ENCODE measurements around the gene PHACTR1.
A peak's percentile ranks its signal among the peaks of the same experiment; 100 is the strongest.

Gene PHACTR1

DNA sequence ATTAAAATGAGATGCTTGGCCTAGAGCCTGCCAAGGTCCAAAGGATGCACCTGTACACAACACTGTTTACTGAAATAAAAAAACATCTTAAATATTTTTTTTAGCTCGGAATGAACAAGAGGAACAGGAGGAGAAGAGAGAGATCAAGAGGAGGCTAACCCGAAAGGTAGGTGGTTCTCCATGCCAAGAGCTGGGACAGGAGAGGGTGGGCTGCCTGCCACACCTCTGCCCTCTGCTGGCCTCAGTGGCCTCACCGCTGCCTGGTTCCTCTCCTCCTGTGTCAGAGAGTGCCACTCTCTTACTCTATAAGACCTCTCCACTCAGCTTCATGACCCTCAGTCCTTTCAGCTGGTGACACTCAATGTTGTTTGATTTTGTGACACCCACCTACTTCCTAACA is 561.6 kb downstream of the PHACTR1 start:
- Histone ChIP-seq H3K9ac (ENCODE audit: low read length) (no peak overlapping the region), H3K27me3 (ENCODE audit: low read depth, low read length) (no peaks in the 10 kb centered on the region), H3K4me2 (ENCODE audit: low read length) (no peak overlapping the region)

DNA sequence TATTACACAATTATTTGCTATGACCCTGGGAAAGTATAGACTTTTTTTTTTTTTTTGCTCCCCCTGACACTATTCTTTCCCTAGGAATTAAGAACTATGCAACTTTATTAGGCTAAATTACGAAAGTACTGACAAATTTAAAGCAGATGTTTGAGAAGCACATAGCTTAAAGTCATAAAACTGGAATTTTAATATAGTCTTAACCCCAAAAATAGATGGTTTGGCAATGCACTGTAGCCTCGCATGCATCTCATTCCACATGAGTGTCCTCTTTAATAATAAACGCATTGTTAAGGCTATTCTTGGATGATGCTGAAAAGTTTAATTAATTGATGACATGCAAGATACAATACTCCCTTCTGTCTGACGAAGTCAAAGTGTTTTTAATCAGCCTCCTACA is 562.4 kb downstream of the PHACTR1 start:
- Histone ChIP-seq H3K9ac (ENCODE audit: low read length) (no peak overlapping the region), H3K4me2 (ENCODE audit: low read length) (no peak overlapping the region)
- TF ChIP-seq, protein P1, sequence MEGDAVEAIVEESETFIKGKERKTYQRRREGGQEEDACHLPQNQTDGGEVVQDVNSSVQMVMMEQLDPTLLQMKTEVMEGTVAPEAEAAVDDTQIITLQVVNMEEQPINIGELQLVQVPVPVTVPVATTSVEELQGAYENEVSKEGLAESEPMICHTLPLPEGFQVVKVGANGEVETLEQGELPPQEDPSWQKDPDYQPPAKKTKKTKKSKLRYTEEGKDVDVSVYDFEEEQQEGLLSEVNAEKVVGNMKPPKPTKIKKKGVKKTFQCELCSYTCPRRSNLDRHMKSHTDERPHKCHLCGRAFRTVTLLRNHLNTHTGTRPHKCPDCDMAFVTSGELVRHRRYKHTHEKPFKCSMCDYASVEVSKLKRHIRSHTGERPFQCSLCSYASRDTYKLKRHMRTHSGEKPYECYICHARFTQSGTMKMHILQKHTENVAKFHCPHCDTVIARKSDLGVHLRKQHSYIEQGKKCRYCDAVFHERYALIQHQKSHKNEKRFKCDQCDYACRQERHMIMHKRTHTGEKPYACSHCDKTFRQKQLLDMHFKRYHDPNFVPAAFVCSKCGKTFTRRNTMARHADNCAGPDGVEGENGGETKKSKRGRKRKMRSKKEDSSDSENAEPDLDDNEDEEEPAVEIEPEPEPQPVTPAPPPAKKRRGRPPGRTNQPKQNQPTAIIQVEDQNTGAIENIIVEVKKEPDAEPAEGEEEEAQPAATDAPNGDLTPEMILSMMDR (IDR thresholded peaks at IDR 0.05; ENCODE audit: low read depth, low read length): no peak
- TF ChIP-seq EZH2phosphoT487 (IDR thresholded peaks at IDR 0.05; ENCODE audit: low read depth): no peak

More for the DNA sequence above, 561.6 kb downstream of the PHACTR1 start:
- Histone ChIP-seq H3K27ac (ENCODE audit: low read length) (no peak overlapping the region), H3K79me2 (ENCODE audit: low read length) (peaks cover 38% of the 10 kb centered on the region), H4K20me1 (ENCODE audit: insufficient read depth, low read length) (peaks cover 47% of the 10 kb centered on the region), H3K36me3 (replicated peaks; ENCODE audit: low read depth, low read length) (peaks cover 66% of the 10 kb centered on the region), H3K9me3 (ENCODE audit: insufficient read depth, low read length) (no peaks in the 10 kb centered on the region), H2AFZ (ENCODE audit: low read depth, low read length) (no peak overlapping the region), H3K4me3 (ENCODE audit: low read length) (no peak overlapping the region), H3K4me1 (ENCODE audit: low read length) (peaks cover 14% of the 10 kb centered on the region)
- TF ChIP-seq, protein P1 (IDR thresholded peaks at IDR 0.05; ENCODE audit: low read depth, low read length): peak; percentile 40
- TF ChIP-seq EZH2phosphoT487 (IDR thresholded peaks at IDR 0.05; ENCODE audit: low read depth): no peak

DNA sequence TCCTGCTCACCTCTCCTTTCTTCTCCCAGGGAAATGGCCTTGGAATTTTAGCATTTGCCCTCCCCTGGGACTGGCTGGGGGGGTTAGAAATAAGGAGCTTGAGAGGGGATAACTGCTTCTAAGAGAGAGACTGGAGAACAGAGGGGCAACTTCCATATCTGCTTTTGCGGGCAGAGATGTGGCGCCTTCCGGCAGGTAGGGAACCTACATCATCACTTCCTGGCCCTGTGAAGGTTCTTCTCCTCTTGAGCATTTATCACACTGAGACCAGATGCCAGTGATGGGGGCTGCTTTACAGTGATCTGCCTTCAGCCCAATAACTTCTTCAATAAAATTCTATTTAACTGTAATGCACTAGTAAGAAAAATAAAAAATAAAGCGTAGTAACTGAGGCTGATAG is 563.7 kb downstream of the PHACTR1 start:
- Histone ChIP-seq H3K4me2 (ENCODE audit: low read length) (no peak overlapping the region), H3K27ac (ENCODE audit: low read length) (no peak overlapping the region)
- TF ChIP-seq, protein P1 (IDR thresholded peaks at IDR 0.05; ENCODE audit: low read depth, low read length): no peak
- TF ChIP-seq EZH2phosphoT487 (IDR thresholded peaks at IDR 0.05; ENCODE audit: low read depth): no peak

More for the DNA sequence above, 562.4 kb downstream of the PHACTR1 start:
- H3K79me2 ChIP-seq (ENCODE audit: low read length): peaks cover 32% of the 10 kb centered on the region
- H3K27me3 ChIP-seq (ENCODE audit: low read depth, low read length): no peaks in the 10 kb centered on the region
- H3K4me3 ChIP-seq (ENCODE audit: low read length): no peak overlapping the region
- peaks cover 14% of the 10 kb centered on the region for H3K4me1 ChIP-seq (ENCODE audit: low read length)
- H3K9me3 ChIP-seq (ENCODE audit: insufficient read depth, low read length): no peaks in the 10 kb centered on the region
- no peak overlapping the region for H2AFZ ChIP-seq (ENCODE audit: low read depth, low read length)
- peaks cover 47% of the 10 kb centered on the region for H4K20me1 ChIP-seq (ENCODE audit: insufficient read depth, low read length)
- H3K36me3 ChIP-seq (replicated peaks; ENCODE audit: low read depth, low read length): peaks cover 69% of the 10 kb centered on the region
- H3K27ac ChIP-seq (ENCODE audit: low read length): no peak overlapping the region

DNA sequence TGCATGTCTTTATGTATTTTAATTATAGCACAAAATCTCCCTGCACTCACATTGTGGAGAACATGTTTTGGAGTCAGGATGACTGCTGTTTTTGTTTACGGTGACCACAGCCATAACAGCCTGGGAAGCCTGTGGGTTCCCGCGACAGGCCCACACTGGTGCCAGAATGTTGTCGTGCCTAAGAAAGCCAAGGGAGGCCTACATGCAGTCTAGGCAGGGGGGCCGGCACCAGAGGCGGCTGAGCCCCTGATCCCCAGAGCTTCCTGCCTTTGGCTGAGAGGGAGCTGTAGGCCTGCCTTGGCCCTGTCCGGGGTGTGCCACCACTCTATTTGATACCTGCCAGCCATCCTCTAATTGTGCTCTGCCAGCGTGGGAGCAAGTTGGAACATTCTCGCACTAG is 565.1 kb downstream of the PHACTR1 start:
- Histone ChIP-seq H4K20me1 (ENCODE audit: insufficient read depth, low read length) (peaks cover 43% of the 10 kb centered on the region), H3K27ac (ENCODE audit: low read length) (no peak overlapping the region), H3K79me2 (ENCODE audit: low read length) (peaks cover 8% of the 10 kb centered on the region), H3K9ac (ENCODE audit: low read length) (no peak overlapping the region), H3K4me1 (ENCODE audit: low read length) (peaks cover 22% of the 10 kb centered on the region), H3K27me3 (ENCODE audit: low read depth, low read length) (no peaks in the 10 kb centered on the region), H3K36me3 (replicated peaks; ENCODE audit: low read depth, low read length) (peaks cover 69% of the 10 kb centered on the region), H3K9me3 (ENCODE audit: insufficient read depth, low read length) (no peaks in the 10 kb centered on the region), H3K4me3 (ENCODE audit: low read length) (no peak overlapping the region), H2AFZ (ENCODE audit: low read depth, low read length) (no peak overlapping the region), H3K4me2 (ENCODE audit: low read length) (no peak overlapping the region)
- TF ChIP-seq EZH2phosphoT487 (IDR thresholded peaks at IDR 0.05; ENCODE audit: low read depth): no peak
- TF ChIP-seq, protein P1 (IDR thresholded peaks at IDR 0.05; ENCODE audit: low read depth, low read length): no peak

More for the DNA sequence above, 563.7 kb downstream of the PHACTR1 start:
- Histone ChIP-seq H3K36me3 (replicated peaks; ENCODE audit: low read depth, low read length) (peaks cover 67% of the 10 kb centered on the region), H3K9me3 (ENCODE audit: insufficient read depth, low read length) (no peaks in the 10 kb centered on the region), H3K79me2 (ENCODE audit: low read length) (peaks cover 19% of the 10 kb centered on the region), H3K4me3 (ENCODE audit: low read length) (no peak overlapping the region), H2AFZ (ENCODE audit: low read depth, low read length) (no peak overlapping the region), H4K20me1 (ENCODE audit: insufficient read depth, low read length) (peaks cover 49% of the 10 kb centered on the region), H3K9ac (ENCODE audit: low read length) (no peak overlapping the region), H3K4me1 (ENCODE audit: low read length) (peaks cover 14% of the 10 kb centered on the region), H3K27me3 (ENCODE audit: low read depth, low read length) (no peaks in the 10 kb centered on the region)

Data from OCI-LY3 (cell line).